ENCODE measurements around the gene ATP5PF.
A peak's percentile ranks its signal among the peaks of the same experiment; 100 is the strongest.
"Not testable (repeated sequence)": the region's sequence is repeated elsewhere in the genome, so short reads cannot be mapped to it uniquely, and the experiment has no call there.

Gene ATP5PF

GRCh38 chr21:25721987-25722386, 12.7 kb downstream of the ATP5PF start:
- DNase-seq, result no peak

GRCh38 chr21:25717491-25718147, 17.1 kb downstream of the ATP5PF start:
- DNase-seq, result no peak

DNA sequence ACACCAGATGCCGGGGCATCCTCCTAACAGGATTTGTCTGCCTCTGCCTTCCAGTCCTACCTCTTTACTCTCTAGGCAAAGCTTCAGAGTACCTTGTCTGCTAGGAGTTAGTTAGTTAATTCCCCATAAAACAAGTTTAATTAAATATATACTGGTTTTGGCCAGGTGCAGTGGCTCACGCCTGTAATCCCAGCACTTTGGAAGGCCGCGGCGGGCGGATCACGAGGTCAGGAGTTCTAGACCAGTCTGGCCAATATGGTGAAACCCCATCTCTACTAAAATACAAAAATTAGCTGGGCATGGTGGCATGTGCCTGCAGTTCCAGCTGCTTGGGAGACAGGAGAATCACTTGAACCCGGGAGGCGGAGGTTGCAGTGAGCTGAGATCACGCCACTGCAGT, 20.6 kb downstream of the ATP5PF start:
- DNase-seq, result not testable (repeated sequence)

DNA sequence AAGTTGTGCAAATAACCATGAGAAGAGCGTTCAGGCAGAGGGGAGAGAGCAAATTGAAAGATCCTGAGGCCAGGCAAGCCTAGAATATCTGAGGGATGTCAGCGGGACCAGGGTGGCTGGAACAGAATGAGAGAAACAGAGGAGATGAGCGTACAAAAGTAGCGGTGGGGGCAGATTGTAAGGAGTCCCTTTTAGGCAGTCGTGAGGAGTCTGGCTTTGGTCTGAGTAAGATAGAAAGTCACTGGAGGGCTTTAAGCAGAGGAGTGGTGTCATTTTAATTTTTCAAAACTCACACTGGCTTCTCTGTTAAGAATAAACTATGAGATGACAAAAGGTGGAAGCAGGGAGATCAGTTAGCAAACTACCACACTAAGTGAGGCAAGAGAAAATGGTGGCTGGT, 24.2 kb downstream of the ATP5PF start:
- DNase-seq, result no peak

DNA sequence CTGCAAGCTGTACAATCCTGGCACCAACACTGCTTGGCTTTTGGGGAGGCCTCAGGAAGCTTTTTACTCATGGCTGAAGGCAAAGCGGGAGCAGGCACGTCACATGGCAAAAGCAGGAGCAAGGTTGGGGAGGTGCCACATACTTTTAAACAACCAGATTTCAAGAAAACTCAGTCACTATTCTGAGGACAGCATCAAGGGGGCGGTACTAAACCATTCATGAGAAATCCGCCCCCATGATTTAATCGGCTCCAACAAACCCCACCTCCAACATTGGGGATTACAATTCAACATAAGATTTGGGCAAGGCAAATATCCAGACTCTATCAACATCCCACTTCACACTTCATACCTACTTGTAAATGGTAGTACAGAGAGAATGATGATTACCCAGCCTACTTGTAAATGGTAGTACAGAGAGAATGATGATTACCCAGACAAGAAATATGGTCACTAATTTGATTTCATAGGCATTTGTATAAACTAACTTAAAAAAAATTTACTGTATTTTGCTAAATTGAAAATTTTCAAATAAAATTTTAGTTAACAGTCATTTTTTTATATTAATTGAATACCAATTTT, 24.9 kb downstream of the ATP5PF start:
- DNase-seq, result no peak

- DNase-seq, result peak; percentile 35
Measured at GRCh38 chr21:25708467-25709065, 26.1 kb downstream of the ATP5PF start.

DNA sequence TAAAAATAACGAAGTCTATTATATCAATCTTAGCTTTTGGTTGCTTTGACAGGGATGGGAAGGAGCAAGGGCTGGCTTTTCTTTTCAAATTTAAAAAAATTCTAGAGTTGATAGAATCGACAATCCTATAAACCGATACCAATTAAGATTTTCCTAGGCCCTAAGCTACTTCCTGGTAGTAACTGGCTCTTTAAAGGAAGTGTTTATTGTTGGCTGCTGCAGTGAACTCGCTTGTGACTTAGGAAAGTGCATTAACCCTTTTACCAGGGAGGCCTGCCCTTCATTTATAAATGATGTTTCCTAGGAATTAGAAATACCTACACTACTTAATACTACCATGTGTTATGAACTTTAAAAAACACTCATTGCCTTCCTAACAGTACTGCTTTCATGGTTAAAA, 33.2 kb downstream of the ATP5PF start:
- DNase-seq, result no peak

DNA sequence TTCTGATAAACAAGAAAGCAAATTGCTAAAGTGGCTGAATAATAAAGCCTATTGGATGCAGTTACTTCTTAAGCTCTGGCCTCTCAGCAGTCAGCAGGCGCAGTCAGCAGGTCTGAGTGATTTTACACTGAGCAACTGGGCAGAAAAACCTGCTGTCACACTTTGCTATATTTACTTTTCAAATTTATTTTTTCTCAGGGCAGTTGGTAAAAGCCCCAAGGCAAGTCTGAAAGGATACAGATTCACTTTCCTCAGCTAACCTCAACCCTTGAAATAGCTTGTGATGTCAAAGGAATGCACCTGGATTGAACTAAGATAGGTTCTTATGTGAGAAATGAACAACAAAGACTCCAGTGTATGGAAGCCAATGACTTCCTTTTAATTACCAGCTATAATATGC, 34.0 kb downstream of the ATP5PF start:
- no peak for DNase-seq

- not testable (repeated sequence) for DNase-seq
Measured at GRCh38 chr21:25695461-25695860, 39.2 kb downstream of the ATP5PF start.

DNA sequence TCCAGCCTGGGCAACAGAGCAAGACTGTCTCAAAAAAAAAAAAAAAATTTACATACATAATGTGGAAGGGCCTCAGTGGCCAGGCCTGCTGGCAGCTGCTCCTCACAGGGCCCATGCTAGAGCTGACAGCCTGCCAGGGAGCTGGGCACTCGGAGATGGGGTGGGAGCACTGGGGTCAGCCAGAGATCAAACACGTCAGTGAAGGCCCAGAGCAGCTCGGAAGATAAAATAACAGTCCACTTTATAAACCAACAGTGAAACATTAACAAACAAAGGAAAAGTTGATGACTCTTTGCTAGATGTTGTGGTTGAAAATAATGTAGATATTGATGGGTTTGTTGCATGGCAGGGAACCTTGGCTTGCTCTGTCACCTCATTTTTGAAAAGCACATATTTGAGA, 42.7 kb downstream of the ATP5PF start:
- DNase-seq, result no peak

GRCh38 chr21:25689226-25689625, 45.5 kb downstream of the ATP5PF start:
- DNase-seq, result no peak

DNA sequence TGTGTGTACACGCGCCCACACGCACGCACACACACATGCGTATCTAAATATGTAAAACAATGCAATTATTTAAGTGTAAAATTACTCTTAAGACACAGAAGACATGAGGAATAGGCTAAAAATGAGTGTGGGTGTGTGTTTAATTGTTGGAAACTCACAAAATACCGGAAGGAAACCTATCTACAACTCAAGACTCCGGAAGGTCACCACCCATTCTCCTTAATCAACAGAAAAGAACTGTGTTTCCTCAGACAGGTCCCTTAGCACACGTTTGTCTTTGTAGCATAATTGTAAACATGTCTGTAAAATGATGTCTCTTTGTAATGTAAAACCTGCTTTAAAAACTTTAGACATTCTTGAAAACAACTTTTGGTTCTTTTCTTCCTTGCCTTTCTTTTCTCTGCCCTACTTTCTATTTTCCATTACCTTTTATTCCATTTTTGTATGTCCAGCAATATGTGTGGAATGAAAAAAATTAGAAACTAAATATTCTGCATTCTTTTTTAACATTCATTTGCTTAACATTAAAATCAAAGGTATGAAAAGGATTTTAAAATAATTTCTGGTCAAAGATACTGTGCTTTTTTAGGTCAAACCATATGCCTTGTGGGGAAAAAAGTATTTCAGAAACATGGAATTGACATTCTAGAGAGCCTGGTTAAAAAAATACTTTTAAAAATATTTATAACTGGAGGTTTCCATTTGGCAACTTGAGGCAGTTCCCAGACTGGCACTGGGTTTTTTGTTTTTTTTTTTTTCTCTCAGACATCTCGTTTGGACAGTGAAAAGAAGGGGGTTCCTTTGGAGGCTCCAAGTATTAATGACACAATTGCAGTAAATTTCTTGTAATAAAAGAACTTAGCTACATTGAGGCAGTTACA, 46.2 kb downstream of the ATP5PF start:
- no peak for DNase-seq

- DNase-seq, result no peak
Measured at GRCh38 chr21:25687787-25688186, 46.9 kb downstream of the ATP5PF start.

GRCh38 chr21:25682382-25682781, 52.3 kb downstream of the ATP5PF start:
- no peak for DNase-seq

GRCh38 chr21:25676451-25676850, 58.3 kb downstream of the ATP5PF start:
- DNase-seq, result no peak
